ENCODE measurements around the gene ALDH3A2.

ALDH3A2 gene

DNA sequence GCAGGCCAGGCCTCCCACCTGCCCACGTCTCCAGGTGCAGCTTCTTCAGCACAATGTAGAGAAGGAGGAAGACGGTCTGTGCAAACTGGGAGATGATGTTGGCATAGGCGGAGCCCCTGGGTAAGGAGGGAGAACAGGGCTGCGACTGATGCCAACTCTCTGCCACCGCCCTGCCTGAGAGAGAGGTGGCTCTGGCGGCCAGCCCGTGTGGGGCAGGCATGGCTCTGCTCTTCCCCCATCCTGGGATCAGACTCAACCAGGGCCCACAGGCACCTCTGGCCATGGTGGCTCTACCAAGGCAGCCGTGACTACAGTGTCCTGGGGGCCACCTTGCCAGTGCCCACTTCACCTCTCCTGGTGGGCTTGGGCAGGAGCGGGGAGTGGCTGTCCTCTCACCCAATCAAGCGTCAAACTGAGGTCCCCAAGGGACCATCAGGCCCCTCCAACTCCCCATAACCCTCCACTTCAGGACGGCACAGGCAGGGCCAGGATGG, 59.2 kb downstream of the ALDH3A2 start:
- Mint-ChIP-seq H3K27me3 (no peaks in the 10 kb centered on the region), H3K4me3 (no peak overlapping the region), H3K27ac (no peak overlapping the region), H3K36me3 (ENCODE audit: low read depth) (no peaks in the 10 kb centered on the region), H3K4me1 (ENCODE audit: low read depth) (peaks cover 2% of the 10 kb centered on the region), H3K9me3 (no peaks in the 10 kb centered on the region)
- intact Hi-C loops (cut with micrococcal nuclease) = no loop called here

GRCh38 chr17:19708431-19709175, 60.1 kb downstream of the ALDH3A2 start:
- intact Hi-C loops (cut with micrococcal nuclease) = no loop called here
- H3K9me3 Mint-ChIP-seq = no peaks in the 10 kb centered on the region
- H3K27me3 Mint-ChIP-seq = no peaks in the 10 kb centered on the region
- H3K27ac Mint-ChIP-seq = no peak overlapping the region
- no peak overlapping the region for H3K4me3 Mint-ChIP-seq
- H3K36me3 Mint-ChIP-seq (ENCODE audit: low read depth) = no peaks in the 10 kb centered on the region
- no peaks in the 10 kb centered on the region for H3K4me1 Mint-ChIP-seq (ENCODE audit: low read depth)

- H3K4me1 Mint-ChIP-seq (ENCODE audit: low read depth) = no peaks in the 10 kb centered on the region
- H3K36me3 Mint-ChIP-seq (ENCODE audit: low read depth) = no peaks in the 10 kb centered on the region
- no peaks in the 10 kb centered on the region for H3K9me3 Mint-ChIP-seq
- H3K4me3 Mint-ChIP-seq = no peak overlapping the region
- H3K27ac Mint-ChIP-seq = no peak overlapping the region
- intact Hi-C loops (cut with micrococcal nuclease) = no loop called here
- no peaks in the 10 kb centered on the region for H3K27me3 Mint-ChIP-seq
Measured at GRCh38 chr17:19709841-19710240, 61.3 kb downstream of the ALDH3A2 start.

- Mint-ChIP-seq H3K27me3 (no peaks in the 10 kb centered on the region), H3K4me1 (ENCODE audit: low read depth) (no peaks in the 10 kb centered on the region), H3K27ac (no peak overlapping the region), H3K4me3 (no peak overlapping the region), H3K36me3 (ENCODE audit: low read depth) (no peaks in the 10 kb centered on the region), H3K9me3 (no peaks in the 10 kb centered on the region)
- intact Hi-C loops (cut with micrococcal nuclease) = no loop called here
Measured at GRCh38 chr17:19712436-19713004, 64.0 kb downstream of the ALDH3A2 start.

- Mint-ChIP-seq H3K4me3 (no peak overlapping the region), H3K4me1 (ENCODE audit: low read depth) (no peaks in the 10 kb centered on the region), H3K27ac (no peak overlapping the region), H3K36me3 (ENCODE audit: low read depth) (no peaks in the 10 kb centered on the region), H3K27me3 (no peaks in the 10 kb centered on the region), H3K9me3 (no peaks in the 10 kb centered on the region)
- intact Hi-C loops (cut with micrococcal nuclease) = no loop called here
Measured at GRCh38 chr17:19713462-19713861, 64.9 kb downstream of the ALDH3A2 start.

DNA sequence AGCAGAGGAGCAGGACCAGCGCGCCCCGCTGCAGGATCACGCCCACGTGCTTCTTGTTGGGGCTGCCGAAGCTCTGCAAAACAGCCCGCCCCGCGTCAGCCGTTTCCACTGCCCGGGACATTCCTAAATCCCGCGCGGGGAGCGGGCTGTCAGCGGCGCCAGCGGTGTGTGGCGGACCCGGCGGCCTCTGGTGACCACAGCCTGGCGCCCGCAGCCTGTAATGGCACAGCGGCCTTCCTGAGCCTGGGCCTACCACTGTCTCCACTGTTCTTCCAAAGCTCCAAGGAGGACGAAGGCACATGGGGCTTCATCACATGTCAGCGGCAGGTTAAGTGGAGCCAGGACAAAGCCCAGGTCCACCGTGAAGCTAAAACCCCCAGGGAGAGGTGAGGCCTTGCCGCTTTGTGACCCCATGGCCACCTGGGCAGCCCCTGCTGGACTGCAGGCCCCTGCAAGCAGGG, 65.4 kb downstream of the ALDH3A2 start:
- Mint-ChIP-seq H3K9me3 (no peaks in the 10 kb centered on the region), H3K27me3 (no peaks in the 10 kb centered on the region), H3K4me1 (ENCODE audit: low read depth) (no peaks in the 10 kb centered on the region), H3K36me3 (ENCODE audit: low read depth) (no peaks in the 10 kb centered on the region), H3K4me3 (no peak overlapping the region), H3K27ac (no peak overlapping the region)
- intact Hi-C loops (cut with micrococcal nuclease) = no loop called here

GRCh38 chr17:19714542-19715411, 66.2 kb downstream of the ALDH3A2 start:
- Mint-ChIP-seq H3K4me3 (no peak overlapping the region), H3K27ac (no peak overlapping the region), H3K36me3 (ENCODE audit: low read depth) (no peaks in the 10 kb centered on the region), H3K4me1 (ENCODE audit: low read depth) (peaks cover under 1% of the 10 kb centered on the region), H3K9me3 (no peaks in the 10 kb centered on the region), H3K27me3 (no peaks in the 10 kb centered on the region)
- intact Hi-C loops (cut with micrococcal nuclease) = no loop called here

- Mint-ChIP-seq H3K9me3 (no peaks in the 10 kb centered on the region), H3K4me1 (ENCODE audit: low read depth) (peaks cover 17% of the 10 kb centered on the region), H3K36me3 (ENCODE audit: low read depth) (no peaks in the 10 kb centered on the region), H3K27ac (no peak within 1 kb of the TSS), H3K4me3 (no peak within 1 kb of the TSS), H3K27me3 (peaks cover 1% of the 10 kb centered on the region)
- intact Hi-C loops (cut with micrococcal nuclease) = no loop called here
Measured at GRCh38 chr17:19716108-19717030, 67.8 kb downstream of the ALDH3A2 start, which contains the start of gene SLC47A2. Gene SLC47A2, minus strand, starts transcription at chr17:19716584. Its CDS starts 29 bp downstream, at chr17:19716555.

DNA sequence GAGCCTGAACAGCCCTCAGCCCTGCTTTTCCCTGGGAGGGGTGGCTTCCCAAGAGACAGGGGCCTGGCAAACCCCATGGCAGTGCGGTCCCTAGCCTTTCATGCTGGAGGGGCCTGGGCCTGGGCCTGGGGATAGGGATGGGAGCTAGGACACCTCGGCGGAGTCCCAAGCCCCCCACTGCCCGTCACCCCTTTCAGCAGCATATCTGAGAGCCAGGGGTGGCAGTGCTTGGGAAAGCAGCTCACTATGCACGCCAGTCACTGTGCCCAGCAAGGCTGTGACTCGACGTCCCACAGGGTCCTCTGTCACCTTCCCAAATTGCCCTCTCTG, 68.4 kb downstream of the ALDH3A2 start:
- Mint-ChIP-seq H3K4me3 (no peak overlapping the region), H3K27me3 (peaks cover 1% of the 10 kb centered on the region), H3K9me3 (no peaks in the 10 kb centered on the region), H3K27ac (no peak overlapping the region), H3K36me3 (ENCODE audit: low read depth) (no peaks in the 10 kb centered on the region), H3K4me1 (ENCODE audit: low read depth) (peaks cover 17% of the 10 kb centered on the region)
- intact Hi-C loops (cut with micrococcal nuclease) = no loop called here

DNA sequence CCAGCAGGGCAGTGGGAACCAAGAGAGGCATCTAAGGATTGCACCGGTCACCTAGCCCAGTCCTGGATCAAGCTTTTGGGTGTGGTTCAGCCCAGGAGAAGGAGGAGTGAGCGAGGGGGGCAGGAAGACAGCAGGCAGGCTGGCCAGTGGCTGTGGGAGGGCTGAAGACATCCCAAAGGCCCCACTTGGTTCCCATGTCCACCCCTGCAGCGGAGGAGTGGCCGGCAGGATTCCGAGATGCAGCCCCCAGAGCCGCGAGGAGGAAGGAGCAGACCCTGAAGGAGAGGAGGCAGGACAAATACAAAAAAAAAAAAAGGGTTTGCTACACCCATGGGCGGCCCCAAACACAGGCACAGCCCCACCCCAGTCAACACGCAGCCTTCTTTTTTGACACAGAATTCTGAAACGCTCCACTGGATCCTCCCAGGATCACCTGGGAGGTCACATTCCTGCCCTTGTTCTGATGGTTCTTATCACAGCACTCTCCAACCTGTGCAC, 68.9 kb downstream of the ALDH3A2 start:
- Mint-ChIP-seq H3K27ac (no peak overlapping the region), H3K9me3 (no peaks in the 10 kb centered on the region), H3K36me3 (ENCODE audit: low read depth) (no peaks in the 10 kb centered on the region), H3K27me3 (peaks cover 4% of the 10 kb centered on the region), H3K4me3 (no peak overlapping the region), H3K4me1 (ENCODE audit: low read depth) (peaks cover 17% of the 10 kb centered on the region)
- intact Hi-C loops (cut with micrococcal nuclease) = no loop called here

GRCh38 chr17:19718041-19718612, 69.6 kb downstream of the ALDH3A2 start:
- intact Hi-C loops (cut with micrococcal nuclease) = no loop called here
- Mint-ChIP-seq H3K36me3 (ENCODE audit: low read depth) (no peaks in the 10 kb centered on the region), H3K4me1 (ENCODE audit: low read depth) (peaks cover 17% of the 10 kb centered on the region), H3K27ac (no peak overlapping the region), H3K27me3 (peaks cover 4% of the 10 kb centered on the region), H3K4me3 (no peak overlapping the region), H3K9me3 (no peaks in the 10 kb centered on the region)

DNA sequence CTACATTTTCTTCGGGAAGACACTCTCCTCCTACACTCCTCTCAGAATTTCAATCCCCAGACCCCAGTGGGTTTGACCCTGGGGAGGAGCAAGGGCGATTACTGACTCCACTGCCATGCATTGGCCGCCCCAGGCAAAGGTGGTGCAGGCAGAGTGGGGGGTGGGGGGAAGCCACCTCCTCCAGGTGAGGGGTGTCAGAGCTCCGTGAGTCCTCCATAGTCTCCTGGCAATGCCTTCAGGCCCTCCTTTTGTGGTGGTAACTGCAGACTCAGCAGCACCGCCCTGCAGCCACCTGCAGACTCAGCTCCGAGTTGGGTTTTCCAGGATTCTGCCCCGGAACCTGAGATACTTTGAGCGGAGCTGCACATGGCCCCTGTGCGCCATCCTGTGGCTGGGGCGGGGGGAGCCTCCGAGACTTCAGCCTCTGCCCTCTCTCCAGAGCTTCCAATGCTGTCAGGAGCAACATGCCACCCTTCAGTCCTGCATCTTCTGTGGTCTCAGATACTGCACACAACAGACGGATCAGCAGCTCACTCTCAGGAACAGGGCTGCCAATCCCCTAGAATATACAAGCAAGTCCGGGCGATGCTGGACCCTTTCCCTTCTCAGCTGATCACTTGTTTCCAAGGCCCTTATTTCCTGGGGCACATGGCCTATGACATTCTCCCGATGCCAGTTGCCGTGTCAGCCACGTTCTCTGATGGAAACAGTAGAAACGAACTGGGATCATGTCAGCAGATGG, 70.2 kb downstream of the ALDH3A2 start:
- Mint-ChIP-seq H3K27ac (no peak overlapping the region), H3K36me3 (ENCODE audit: low read depth) (no peaks in the 10 kb centered on the region), H3K4me1 (ENCODE audit: low read depth) (peaks cover 17% of the 10 kb centered on the region), H3K9me3 (no peaks in the 10 kb centered on the region), H3K27me3 (peaks cover 4% of the 10 kb centered on the region), H3K4me3 (no peak overlapping the region)
- intact Hi-C loops (cut with micrococcal nuclease) = no loop called here
